ENCODE measurements around the gene SNX18.

GRCh38 chr5:54525692-54526091 is 8.1 kb downstream of the SNX18 start:
- TF ChIP-seq CTCF (IDR thresholded peaks at IDR 0.05) (no peak), EZH2 (IDR thresholded peaks at IDR 0.05; ENCODE audit: borderline replicate concordance, insufficient read depth, low read depth, low read length, poor library complexity, severe bottlenecking) (no peak)
